ENCODE results near the gene BANF2.
"Not testable (repeated sequence)": the region's sequence is repeated elsewhere in the genome, so short reads cannot be mapped to it uniquely, and the experiment has no call there.

BANF2 gene

DNA sequence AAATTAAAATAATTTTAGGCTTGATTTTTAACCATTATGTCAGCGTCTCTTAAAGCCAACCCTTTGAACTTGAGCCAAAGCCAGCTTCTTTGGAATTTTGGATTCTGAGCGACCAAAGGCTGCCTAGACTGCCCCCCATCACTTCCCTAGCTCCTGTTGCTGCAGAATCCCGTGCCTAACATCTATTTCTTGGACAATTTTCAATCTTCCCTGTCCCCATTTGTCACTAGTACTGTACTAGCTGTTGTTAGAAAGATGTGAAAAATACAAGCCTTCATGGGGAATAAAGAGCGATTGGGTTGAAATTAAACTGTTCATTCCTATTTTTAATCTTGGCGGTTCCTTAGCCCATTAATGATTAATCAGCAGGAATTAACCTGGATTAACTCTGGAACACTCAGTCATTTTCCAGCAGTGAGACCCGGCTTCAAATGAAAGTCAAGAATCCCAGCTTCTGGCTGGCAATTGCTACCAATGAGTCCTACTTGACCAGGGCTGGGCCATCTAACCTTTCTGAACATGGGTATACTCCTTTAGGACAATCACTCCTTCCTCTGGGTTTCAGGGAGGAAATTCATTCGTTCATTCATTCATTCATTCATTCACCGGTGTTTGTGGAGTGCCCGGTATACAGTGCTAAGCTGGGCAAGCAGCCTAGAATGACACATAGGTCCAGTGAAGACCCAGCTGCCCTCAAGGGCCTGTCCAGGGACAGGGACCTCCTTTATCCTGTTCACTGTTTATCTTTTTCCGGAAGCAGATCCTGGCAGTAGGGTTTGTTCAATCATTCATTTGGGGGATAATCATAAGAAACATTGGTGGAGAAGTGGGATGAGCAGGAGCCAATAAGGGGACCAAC, 16.3 kb upstream of the BANF2 start:
- no peak for DNase-seq (ENCODE audit: low spot score)

DNA sequence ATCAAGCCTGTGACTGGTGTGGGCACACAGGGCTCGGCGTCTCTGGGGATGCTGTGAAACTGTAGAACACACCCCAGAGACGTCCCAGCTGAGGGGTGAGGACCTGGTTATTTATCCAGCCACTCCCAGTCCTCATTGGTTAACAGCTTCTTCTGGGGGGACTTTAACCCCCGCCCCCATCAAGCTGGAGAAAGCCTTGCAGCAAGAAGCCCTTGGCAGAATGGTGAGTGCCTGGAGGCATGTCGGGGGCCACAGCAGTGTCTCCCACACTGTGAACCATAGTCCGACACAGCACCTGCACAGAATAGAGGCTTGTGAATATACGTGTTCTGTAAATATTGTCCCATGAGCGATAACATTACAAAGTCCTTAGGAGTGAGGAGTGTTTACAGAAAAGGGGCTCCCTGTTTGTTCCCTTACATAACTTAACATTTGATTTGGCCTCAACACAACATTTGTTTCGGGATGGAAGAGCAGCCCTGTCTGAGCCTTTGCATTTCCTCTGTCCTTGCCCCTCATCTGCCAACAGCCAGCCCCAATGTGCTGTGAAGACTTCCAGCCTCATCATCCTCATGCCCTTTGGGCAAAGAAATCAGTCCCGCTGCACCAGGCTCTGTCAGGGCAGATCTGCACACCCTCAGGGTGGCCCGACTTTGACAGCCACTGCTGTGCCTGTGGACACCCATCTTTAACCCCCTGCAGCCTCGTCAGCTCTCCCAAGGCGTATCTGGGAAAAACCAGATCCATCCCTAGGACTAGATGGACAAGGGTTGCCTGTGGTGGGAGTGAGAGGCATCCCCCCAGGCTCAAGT, 15.5 kb upstream of the BANF2 start:
- DNase-seq (ENCODE audit: low spot score): no peak

GRCh38 chr20:17685168-17685567, 14.6 kb upstream of the BANF2 start:
- DNase-seq (ENCODE audit: low spot score): no peak

- no peak for DNase-seq (ENCODE audit: low spot score)
Observed at GRCh38 chr20:17687800-17688199, 12.0 kb upstream of the BANF2 start.

GRCh38 chr20:17688965-17689364, 10.8 kb upstream of the BANF2 start:
- DNase-seq (ENCODE audit: low spot score): no peak

- DNase-seq (ENCODE audit: low spot score): no peak
Observed at GRCh38 chr20:17690144-17690543, 9.6 kb upstream of the BANF2 start.

GRCh38 chr20:17691758-17692157, 8.0 kb upstream of the BANF2 start:
- DNase-seq (ENCODE audit: low spot score): no peak

DNA sequence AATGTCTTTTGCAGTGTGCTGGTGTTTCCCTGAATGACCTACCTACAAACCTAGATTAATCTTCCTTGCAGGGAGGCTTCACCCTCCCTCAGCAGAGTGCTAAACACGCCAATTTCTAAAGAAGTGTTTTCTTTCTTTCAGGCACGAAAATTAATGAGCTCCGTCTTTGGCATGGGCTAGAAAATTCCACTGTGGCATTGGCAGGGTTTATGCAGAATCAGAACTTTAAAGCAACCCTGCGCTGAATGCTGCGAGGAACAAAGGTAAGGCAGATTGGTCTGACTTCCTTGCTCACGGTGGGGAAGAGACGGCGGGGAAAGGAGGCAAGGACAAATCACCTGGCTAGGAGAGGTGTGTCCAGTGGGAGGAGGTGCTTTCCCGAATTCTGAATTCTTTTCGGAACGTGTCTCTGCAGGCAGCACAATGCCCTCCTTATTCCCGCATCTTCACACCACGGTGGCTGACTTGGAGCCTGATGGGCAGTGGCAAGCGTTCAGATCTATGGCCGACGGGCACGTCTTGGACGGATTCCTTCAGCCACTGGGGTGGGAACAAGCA, 6.2 kb upstream of the BANF2 start:
- no peak for DNase-seq (ENCODE audit: low spot score)

DNA sequence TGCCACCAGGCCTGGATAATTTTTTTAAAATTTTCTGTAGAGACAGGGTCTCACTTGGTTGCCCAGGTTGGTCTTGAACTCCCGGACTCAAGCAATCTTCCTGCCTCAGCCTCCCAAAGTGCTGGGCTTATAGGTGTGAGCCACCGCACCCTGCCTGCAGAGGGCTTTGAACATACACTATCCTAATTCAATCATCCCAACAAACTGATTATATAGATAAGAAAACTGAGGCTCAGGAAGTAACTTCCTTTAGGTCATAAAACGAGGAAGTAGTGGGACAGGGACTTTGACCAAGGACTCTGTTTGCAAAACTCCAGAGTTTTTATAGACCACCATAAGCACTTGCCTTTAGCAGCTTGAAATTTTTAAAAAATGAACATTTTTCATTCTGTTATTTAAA, 5.0 kb upstream of the BANF2 start:
- DNase-seq (ENCODE audit: low spot score): no peak

- DNase-seq (ENCODE audit: low spot score): no peak
Observed at GRCh38 chr20:17696287-17696686, 3.5 kb upstream of the BANF2 start.

DNA sequence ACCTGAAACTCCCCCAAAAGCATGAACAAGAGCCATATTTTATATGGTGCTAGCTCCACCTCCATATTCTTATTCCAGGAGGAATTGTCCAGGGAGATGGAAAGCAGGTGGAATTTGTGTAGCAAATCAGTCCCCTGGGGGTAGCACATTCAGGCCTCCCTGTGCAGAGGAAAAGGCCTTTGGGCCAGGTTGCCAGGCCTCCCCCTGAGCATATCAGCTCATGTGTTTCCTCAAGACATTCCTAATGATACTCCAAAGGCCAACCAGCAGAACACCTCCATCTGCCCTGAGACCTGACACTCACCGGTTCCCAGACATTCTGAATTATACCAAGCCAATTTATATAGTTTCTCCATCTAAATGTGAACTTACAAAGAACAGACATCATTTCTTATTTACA, 2.6 kb upstream of the BANF2 start:
- no peak for DNase-seq (ENCODE audit: low spot score)

DNA sequence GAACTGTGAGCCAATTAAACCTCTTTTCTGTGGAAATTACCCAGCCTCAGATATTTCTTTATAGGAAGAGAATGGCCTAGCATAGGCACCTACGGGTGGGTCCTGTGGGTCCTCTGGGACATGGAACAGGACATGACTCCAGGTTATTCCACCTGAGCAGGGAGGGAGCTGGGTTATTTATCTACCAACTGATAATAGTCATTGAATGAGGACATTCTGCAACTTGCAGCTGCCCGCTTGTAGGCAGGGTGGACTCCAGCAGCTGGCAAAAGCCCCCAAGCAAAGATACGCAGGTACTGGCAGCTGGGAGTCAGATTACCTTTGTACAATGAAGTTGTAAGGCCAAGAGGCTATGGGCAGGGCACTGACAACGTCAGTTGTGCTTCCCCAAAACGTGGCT, 1.4 kb upstream of the BANF2 start:
- DNase-seq (ENCODE audit: low spot score): no peak

- no peak for DNase-seq (ENCODE audit: low spot score)
Observed at GRCh38 chr20:17700637-17701036, 871 bp downstream of the BANF2 start.

DNA sequence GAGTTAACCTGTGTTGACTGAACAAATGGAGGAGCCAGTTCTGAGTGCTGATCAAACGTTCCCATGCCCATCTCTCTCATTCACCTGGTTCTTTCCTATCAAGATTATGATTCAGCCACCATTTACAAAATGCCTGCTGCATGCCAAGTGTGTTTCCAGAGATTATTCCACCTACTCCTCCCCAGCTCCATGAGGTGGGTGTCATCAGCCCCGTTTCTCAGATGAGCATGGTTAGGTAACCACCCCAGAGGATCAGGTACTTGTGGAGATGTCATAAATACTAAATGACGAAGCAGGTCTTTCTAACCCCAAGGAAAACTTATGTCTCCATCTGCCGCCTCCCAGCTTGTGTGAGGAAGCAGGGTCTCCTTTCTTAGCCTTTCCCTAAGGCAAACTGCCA, 2.1 kb downstream of the BANF2 start:
- no peak for DNase-seq (ENCODE audit: low spot score)

GRCh38 chr20:17704589-17705317, 5.0 kb downstream of the BANF2 start:
- DNase-seq (ENCODE audit: low spot score): no peak

GRCh38 chr20:17705916-17706315, 6.2 kb downstream of the BANF2 start:
- no peak for DNase-seq (ENCODE audit: low spot score)

GRCh38 chr20:17706632-17707031, 6.9 kb downstream of the BANF2 start:
- DNase-seq (ENCODE audit: low spot score): no peak

- DNase-seq (ENCODE audit: low spot score): not testable (repeated sequence)
Observed at GRCh38 chr20:17707951-17708350, 8.2 kb downstream of the BANF2 start.

- DNase-seq (ENCODE audit: low spot score): no peak
Observed at GRCh38 chr20:17708675-17709360, 9.1 kb downstream of the BANF2 start.

- DNase-seq (ENCODE audit: low spot score): no peak
Observed at GRCh38 chr20:17709361-17710293, 9.9 kb downstream of the BANF2 start.
